GM19324 (cell line): Measurements from ENCODE around the gene DTD1.
"Not testable (repeated sequence)": the region's sequence is repeated elsewhere in the genome, so short reads cannot be mapped to it uniquely, and the experiment has no call there.

Experiments used
- ATAC-seq: cut with Tn5 transposase; IDR thresholded peaks from one replicate; pipeline ENCODE4 v1.9.1; 2021; ENCODE audit warnings: mild to moderate bottlenecking, moderate library complexity; ENCODE audit not compliant: unreplicated experiment, low FRiP score

DTD1 gene

GRCh38 chr20:18783385-18783959 lies 195.6 kb downstream of the DTD1 start:
- ATAC-seq = no peak

DNA sequence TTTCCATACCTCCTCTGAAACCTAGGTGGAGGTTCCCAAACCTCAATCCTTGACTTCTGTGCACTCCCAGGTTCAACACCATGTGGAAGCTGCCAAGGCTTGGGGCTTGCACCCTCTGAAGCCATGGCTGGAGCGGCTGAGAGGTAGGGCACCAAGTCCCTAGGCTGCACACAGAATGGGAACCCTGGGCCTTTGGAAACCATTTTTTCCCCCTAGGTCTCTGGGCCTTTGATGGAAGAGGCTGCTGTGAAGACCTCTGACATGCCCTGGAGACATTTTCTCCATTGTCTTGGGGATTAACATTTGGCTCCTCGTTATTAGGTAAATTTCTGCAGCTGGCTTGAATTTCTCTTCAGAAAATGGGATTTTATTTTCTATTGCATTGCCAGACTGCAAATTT lies 199.2 kb downstream of the DTD1 start:
- ATAC-seq = not testable (repeated sequence)

GRCh38 chr20:18788021-18788420 lies 200.2 kb downstream of the DTD1 start:
- no peak for ATAC-seq

DNA sequence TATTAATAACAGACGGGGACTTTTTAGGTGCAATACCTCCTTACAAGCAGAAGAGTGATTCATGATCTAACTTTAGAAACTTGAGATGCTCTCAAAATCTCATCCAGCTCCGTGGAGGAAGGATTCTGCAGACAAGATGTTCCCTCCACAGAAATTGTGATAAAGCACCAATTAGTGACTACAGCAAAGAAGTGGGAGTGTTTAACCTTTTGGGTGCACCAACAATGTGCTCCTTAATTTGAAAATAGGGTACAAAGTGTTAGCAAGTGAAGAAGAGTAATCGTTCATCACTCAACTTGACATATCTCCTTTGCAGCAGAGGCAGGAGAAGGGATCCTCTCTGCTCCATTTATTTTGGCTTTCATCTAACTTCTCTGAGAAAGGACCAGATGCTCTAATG lies 202.9 kb downstream of the DTD1 start:
- ATAC-seq = no peak

- peak; percentile 92 for ATAC-seq
Measured at GRCh38 chr20:18793625-18794427, 206.0 kb downstream of the DTD1 start.

DNA sequence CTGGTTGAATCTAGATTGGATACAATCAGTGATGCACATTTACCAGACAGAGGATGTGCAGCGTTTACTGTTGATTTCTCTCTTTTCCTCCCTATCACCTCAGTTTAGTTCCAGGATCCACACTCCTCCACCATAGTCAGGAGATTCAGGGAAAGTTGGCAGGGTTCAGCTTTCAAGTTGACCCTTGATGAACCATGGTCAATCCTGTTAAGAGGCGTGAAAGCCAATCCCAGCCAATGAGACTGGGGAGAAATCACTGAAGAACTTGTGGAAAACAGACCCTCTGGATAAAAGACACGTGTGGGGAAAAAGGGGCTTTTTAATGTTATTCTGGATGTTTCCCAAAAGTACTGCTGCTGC lies 206.6 kb downstream of the DTD1 start:
- no peak for ATAC-seq

DNA sequence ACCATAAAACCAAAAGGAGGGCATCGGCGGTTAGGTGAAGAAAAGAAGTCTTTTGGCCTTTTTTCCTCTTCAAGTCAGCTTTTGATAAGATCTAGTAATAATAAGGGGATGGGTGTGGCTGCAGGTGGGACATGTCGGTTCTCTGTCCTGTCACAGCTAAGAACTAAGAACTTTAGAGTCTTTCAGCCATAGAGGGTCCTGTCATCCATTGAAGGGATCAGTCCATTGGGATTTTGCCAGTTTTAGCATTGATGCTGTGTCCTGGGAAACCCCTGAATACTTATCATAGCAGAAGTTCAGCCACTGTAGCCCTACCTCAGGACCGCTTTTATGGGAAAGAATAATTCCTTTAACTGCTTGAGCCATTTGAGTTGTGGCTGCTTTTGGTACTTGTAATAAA lies 207.5 kb downstream of the DTD1 start:
- ATAC-seq = no peak

GRCh38 chr20:18796282-18796833 lies 208.5 kb downstream of the DTD1 start:
- ATAC-seq = no peak

DNA sequence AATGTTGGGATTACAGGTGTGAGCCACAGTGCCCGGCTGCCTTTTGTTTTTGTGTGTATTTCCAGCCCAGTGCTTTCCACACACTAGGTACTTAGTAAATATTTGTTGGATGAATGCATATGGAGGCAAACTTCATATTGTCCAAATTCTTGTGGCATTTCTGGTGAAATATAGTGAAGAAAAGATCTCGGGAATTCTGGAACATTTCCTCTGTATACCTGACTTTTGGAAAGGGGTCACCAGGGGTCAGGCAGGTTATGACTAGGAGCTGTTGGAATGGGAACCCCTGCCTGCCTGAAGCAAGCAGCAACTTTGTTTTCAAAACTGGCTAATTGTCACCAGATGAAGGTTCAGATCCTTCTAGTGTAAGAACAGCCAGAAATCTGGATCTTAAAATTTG lies 213.7 kb downstream of the DTD1 start:
- no peak for ATAC-seq

DNA sequence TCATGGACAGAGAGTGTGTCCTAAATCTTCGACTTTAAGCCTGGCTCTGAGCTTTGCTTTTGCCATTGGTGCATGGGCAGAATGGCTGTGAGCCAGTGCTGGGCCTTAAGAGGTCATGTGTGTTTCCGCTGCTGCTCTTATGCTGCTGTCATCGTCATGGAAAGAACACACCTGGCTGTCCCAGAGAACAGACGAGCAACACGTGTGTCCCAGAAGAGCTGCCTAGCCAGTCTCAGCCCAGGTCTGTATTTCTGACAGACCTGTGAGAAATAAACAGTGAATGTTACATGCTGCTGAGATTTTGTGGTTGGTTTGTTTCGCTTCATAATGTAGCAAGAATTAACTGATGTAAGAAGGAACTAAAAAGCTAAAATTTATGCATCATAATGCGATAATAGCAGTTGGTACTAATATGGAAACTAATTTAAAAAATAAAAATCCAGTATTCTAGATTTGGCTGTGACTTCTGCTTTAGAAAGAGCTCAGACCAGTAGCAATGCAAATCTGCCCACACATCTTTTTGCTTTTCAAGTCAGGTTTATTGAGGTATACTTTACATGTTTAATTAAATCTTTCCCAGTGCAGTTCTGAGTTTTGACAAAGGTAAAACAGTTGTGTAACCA lies 214.3 kb downstream of the DTD1 start:
- ATAC-seq = no peak

DNA sequence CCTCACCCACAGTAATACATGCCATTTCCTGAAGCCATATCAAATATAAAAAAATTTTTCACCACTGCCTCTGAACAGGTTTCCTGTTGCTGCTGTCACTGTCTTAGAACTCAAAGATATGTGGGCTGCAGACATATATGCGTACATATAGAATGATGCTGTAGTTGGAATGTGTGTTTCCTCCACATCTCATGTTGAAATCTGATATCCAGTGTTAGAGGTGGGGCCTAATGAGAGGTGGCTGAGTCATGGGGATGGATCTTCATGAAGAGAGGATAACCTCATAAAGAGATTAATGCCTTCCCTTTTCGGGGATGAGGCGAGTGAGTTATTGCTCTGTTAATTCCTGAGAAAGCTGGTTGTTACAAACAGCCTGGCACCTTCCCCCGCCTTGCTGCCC lies 218.0 kb downstream of the DTD1 start:
- no peak for ATAC-seq

DNA sequence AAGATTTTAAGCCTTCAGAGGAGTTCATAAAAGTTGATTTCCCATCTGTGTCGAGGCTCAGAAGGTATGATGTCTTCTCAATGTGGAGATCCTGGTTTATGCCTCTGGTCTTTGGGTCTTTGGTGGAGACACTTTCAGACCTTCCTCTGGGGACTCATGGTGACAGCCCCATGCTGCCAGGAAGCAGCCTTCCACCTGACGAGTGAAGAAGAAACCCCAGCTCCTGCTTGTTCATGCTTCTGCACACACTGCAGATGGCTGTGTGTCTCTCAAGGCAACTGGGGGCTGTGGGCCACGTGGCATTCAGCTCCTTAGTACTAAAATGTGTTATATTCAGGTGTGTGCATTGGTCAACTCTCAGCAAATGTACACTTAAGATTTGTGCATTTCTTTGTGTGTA lies 220.9 kb downstream of the DTD1 start:
- no peak for ATAC-seq

DNA sequence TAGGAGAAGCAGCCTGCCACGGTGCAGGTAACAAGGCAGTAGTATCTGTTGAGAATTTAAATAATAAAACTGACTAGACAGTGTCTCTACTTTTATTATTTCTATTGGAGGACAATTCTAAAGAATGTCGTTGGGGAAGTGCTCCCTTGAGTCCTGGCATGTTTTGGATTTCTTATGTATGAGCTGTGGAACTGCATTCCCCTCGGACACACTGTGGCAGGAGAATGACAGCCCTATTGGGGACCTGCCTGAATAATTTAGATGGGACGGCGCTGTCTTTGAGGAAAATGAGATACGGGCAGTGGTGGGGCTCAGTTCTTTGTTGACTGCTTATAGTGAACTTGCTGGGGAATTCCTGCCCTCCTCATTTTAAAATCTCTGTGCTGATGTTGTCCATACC lies 223.3 kb downstream of the DTD1 start:
- no peak for ATAC-seq

GRCh38 chr20:18811904-18812303 lies 224.1 kb downstream of the DTD1 start:
- ATAC-seq = no peak

- no peak for ATAC-seq
Measured at GRCh38 chr20:18813483-18813882, 225.6 kb downstream of the DTD1 start, which contains the start of gene SCP2D1. SCP2D1 (plus strand) TSS chr20:18813783; CDS start chr20:18813816, 33 bp downstream.

GRCh38 chr20:18815194-18815942 lies 227.5 kb downstream of the DTD1 start:
- no peak for ATAC-seq
